Neural progenitor cell (in vitro differentiated cells): ENCODE measurements around the gene PRPS2. TPM values are rescaled to one million over a fixed set of nuclear protein-coding genes. Genes with fewer than 3 reads are reported as not detected.

ENCODE experiments used
- DNase-seq: peaks from one replicate; pipeline ENCODE4 v3.0.0-alpha.2; 2016; ENCODE audit warnings: low spot score
- H2AFZ ChIP-seq: fragments of 200-600 bp; sonication (generic); replicated peaks from 2 replicates; pipeline ENCODE4 v1.6.1; 2016; ENCODE audit warnings: antibody characterized with exemption
- H3F3A ChIP-seq: fragments of 200-600 bp; sonication (generic); 2 replicates; pipeline ENCODE4 v1.6.1; 2016; ENCODE audit warnings: antibody characterized with exemption, low read depth
- H3K27ac ChIP-seq: fragments of 200-600 bp; sonication (generic); 2 replicates; pipeline ENCODE4 v1.5.1; 2016; ENCODE audit warnings: mild to moderate bottlenecking
- H3K27me3 ChIP-seq: fragments of 200-600 bp; sonication (generic); 2 replicates; pipeline ENCODE4 v1.6.1; 2016; ENCODE audit warnings: mild to moderate bottlenecking, moderate library complexity
- H3K36me3 ChIP-seq: fragments of 200-600 bp; sonication (generic); 2 replicates; pipeline ENCODE4 v1.5.1; 2016
- H3K4me1 ChIP-seq: fragments of 200-600 bp; sonication (generic); 2 replicates; pipeline ENCODE4 v1.6.1; 2016; ENCODE audit warnings: mixed run types
- H3K4me2 ChIP-seq: fragments of 200-600 bp; sonication (generic); 2 replicates; pipeline ENCODE4 v1.6.1; 2016
- H3K4me3 ChIP-seq: fragments of 200-600 bp; sonication (generic); 2 replicates; pipeline ENCODE4 v1.5.1; 2016
- H3K79me2 ChIP-seq: fragments of 200-600 bp; sonication (generic); 2 replicates; pipeline ENCODE4 v1.6.1; 2016; ENCODE audit warnings: low read depth
- H3K9ac ChIP-seq: fragments of 200-600 bp; sonication (generic); 2 replicates; pipeline ENCODE4 v1.6.1; 2016
- H3K9me3 ChIP-seq: fragments of 200-600 bp; sonication (generic); 2 replicates; pipeline ENCODE4 v1.5.1; 2016; ENCODE audit warnings: low read depth
- H4K20me1 ChIP-seq: fragments of 200-600 bp; sonication (generic); 2 replicates; pipeline ENCODE4 v1.6.1; 2016; ENCODE audit warnings: low read depth
- H3K27ac Mint-ChIP-seq: 3 replicates; pipeline ENCODE4 v1.8.0; 2021; ENCODE audit warnings: mixed read lengths
- H3K27me3 Mint-ChIP-seq: 2 replicates; pipeline ENCODE4 v1.8.0; 2022; ENCODE audit warnings: low read depth, mild to moderate bottlenecking, inconsistent platforms, moderate library complexity, mixed read lengths; ENCODE audit not compliant: insufficient read depth
- H3K36me3 Mint-ChIP-seq: 3 replicates; pipeline ENCODE4 v1.8.0; 2021; ENCODE audit warnings: mixed read lengths
- H3K4me1 Mint-ChIP-seq: 3 replicates; pipeline ENCODE4 v1.8.0; 2021; ENCODE audit warnings: mixed read lengths
- H3K4me3 Mint-ChIP-seq: 3 replicates; pipeline ENCODE4 v1.8.0; 2021; ENCODE audit warnings: mild to moderate bottlenecking, moderate library complexity, mixed read lengths
- H3K9me3 Mint-ChIP-seq: 3 replicates; pipeline ENCODE4 v1.8.0; 2020; ENCODE audit warnings: mixed read lengths
- CTCF ChIP-seq: fragments of 200-600 bp; sonication (generic); IDR thresholded peaks from 2 replicates; pipeline ENCODE4 v1.5.1; 2017; ENCODE audit warnings: antibody characterized with exemption, mild to moderate bottlenecking
- EZH2 ChIP-seq: fragments of 200-600 bp; sonication (generic); IDR thresholded peaks from 2 replicates; pipeline ENCODE4 v1.6.1; 2017; ENCODE audit warnings: antibody characterized with exemption, mild to moderate bottlenecking, moderate library complexity
- EZH2phosphoT487 ChIP-seq: fragments of 200-600 bp; sonication (generic); IDR thresholded peaks from 2 replicates; pipeline ENCODE4 v1.6.1; 2017; ENCODE audit warnings: antibody characterized with exemption
- total RNA-seq: library from RNA; depleted of rRNA; stranded (reverse); fragments of >200 nt; gene quantifications from 2 replicates; pipeline ENCODE4 v1.2.3, GENCODE V29; 2015; ENCODE audit warnings: low replicate concordance

PRPS2 gene
- total RNA-seq, 1 donor from 2014 or later = 32.2 TPM

- Histone ChIP-seq H3K27ac (no peak overlapping the region), H2AFZ (no peak overlapping the region), H3K27me3 (peaks cover 15% of the 10 kb centered on the region), H3K79me2 (peaks cover 32% of the 10 kb centered on the region), H3K4me3 (no peak overlapping the region), H3K36me3 (no peaks in the 10 kb centered on the region), H3K4me1 (no peaks in the 10 kb centered on the region), H3F3A (no peaks in the 10 kb centered on the region), H4K20me1 (peaks cover 4% of the 10 kb centered on the region), H3K9me3 (peaks cover 6% of the 10 kb centered on the region), H3K4me2 (no peak overlapping the region), H3K9ac (no peak overlapping the region)
- H3K27me3 Mint-ChIP-seq = peaks cover 7% of the 10 kb centered on the region
- H3K4me3 Mint-ChIP-seq = peak overlapping the region; percentile 85
- DNase-seq = no peak
- peaks cover 9% of the 10 kb centered on the region for H3K9me3 Mint-ChIP-seq
- TF ChIP-seq EZH2 = no peak
- TF ChIP-seq CTCF = no peak
- no peak overlapping the region for H3K27ac Mint-ChIP-seq
- H3K36me3 Mint-ChIP-seq = peaks cover 8% of the 10 kb centered on the region
- H3K4me1 Mint-ChIP-seq = peaks cover 7% of the 10 kb centered on the region
Observed at GRCh38 chrX:12789976-12790375, 1.2 kb upstream of the PRPS2 start.

GRCh38 chrX:12790885-12791256, 341 bp upstream of the PRPS2 start:
- Histone ChIP-seq H4K20me1 (peaks cover 4% of the 10 kb centered on the region), H3F3A (no peaks in the 10 kb centered on the region), H3K9me3 (peaks cover 6% of the 10 kb centered on the region), H3K27me3 (peaks cover 15% of the 10 kb centered on the region), H3K9ac (no peak overlapping the region), H3K4me2 (peak overlapping the region; percentile 79), H3K36me3 (no peaks in the 10 kb centered on the region), H3K4me3 (peak overlapping the region; percentile 60), H2AFZ (peak overlapping the region; percentile 92), H3K27ac (no peak overlapping the region), H3K4me1 (no peaks in the 10 kb centered on the region), H3K79me2 (peaks cover 41% of the 10 kb centered on the region)
- H3K9me3 Mint-ChIP-seq = peaks cover 11% of the 10 kb centered on the region
- peaks cover 7% of the 10 kb centered on the region for H3K27me3 Mint-ChIP-seq
- H3K36me3 Mint-ChIP-seq = peaks cover 10% of the 10 kb centered on the region
- H3K4me3 Mint-ChIP-seq = peak overlapping the region; percentile 85
- no peak for TF ChIP-seq CTCF
- peaks cover 7% of the 10 kb centered on the region for H3K4me1 Mint-ChIP-seq
- H3K27ac Mint-ChIP-seq = no peak overlapping the region
- no peak for DNase-seq

- Histone ChIP-seq H3K36me3 (no peaks in the 10 kb centered on the region), H3K4me3 (peak overlapping the region; percentile 60), H3K9ac (no peak overlapping the region), H3K27ac (no peak overlapping the region), H3K79me2 (peaks cover 46% of the 10 kb centered on the region), H3K4me2 (peak overlapping the region; percentile 76), H3K9me3 (peaks cover under 1% of the 10 kb centered on the region), H2AFZ (no peak overlapping the region), H3K4me1 (no peaks in the 10 kb centered on the region), H3K27me3 (peaks cover 15% of the 10 kb centered on the region), H4K20me1 (peaks cover 4% of the 10 kb centered on the region), H3F3A (no peaks in the 10 kb centered on the region)
- H3K9me3 Mint-ChIP-seq = peaks cover 11% of the 10 kb centered on the region
- TF ChIP-seq EZH2 (no peak), CTCF (no peak), EZH2phosphoT487 (no peak)
- peaks cover 7% of the 10 kb centered on the region for H3K4me1 Mint-ChIP-seq
- DNase-seq = no peak
- peak overlapping the region; percentile 85 for H3K4me3 Mint-ChIP-seq
- H3K27ac Mint-ChIP-seq = no peak overlapping the region
- H3K36me3 Mint-ChIP-seq = peaks cover 10% of the 10 kb centered on the region
- H3K27me3 Mint-ChIP-seq = peaks cover 7% of the 10 kb centered on the region
Observed at GRCh38 chrX:12792711-12793110, 1.5 kb downstream of the PRPS2 start.
